ENCODE measurements around the gene NCOA7.

- TF ChIP-seq POLR2A (IDR thresholded peaks at IDR 0.05) (no peak), CTCF (IDR thresholded peaks at IDR 0.05) (no peak)
Observed at GRCh38 chr6:125924697-125925358, 134.1 kb downstream of the NCOA7 start.
